ENCODE data around the gene VSTM4.
A peak's percentile ranks its signal among the peaks of the same experiment; 100 is the strongest.

VSTM4 gene

GRCh38 chr10:48985621-48986158 lies 129.6 kb downstream of the VSTM4 start:
- H3K4me3 ChIP-seq (ENCODE audit: low read depth, low read length), result no peak overlapping the region
- no peak for TF ChIP-seq CTCF (IDR thresholded peaks at IDR 0.05; ENCODE audit: control insufficient read depth, extremely low read depth, insufficient read depth)
- no peak for DNase-seq (ENCODE audit: low read depth)

GRCh38 chr10:48983648-48984351 lies 131.5 kb downstream of the VSTM4 start:
- no peak for TF ChIP-seq CTCF (IDR thresholded peaks at IDR 0.05; ENCODE audit: control insufficient read depth, extremely low read depth, insufficient read depth)
- no peak overlapping the region for H3K4me3 ChIP-seq (ENCODE audit: low read depth, low read length)
- no peak for DNase-seq (ENCODE audit: low read depth)

- no peak for DNase-seq (ENCODE audit: low read depth)
- H3K4me3 ChIP-seq (ENCODE audit: low read depth, low read length), result no peak overlapping the region
- TF ChIP-seq CTCF (IDR thresholded peaks at IDR 0.05; ENCODE audit: control insufficient read depth, extremely low read depth, insufficient read depth), result no peak
These were observed 132.7 kb downstream of the VSTM4 start for GRCh38 chr10:48982584-48982983.

GRCh38 chr10:48981310-48981907 lies 133.9 kb downstream of the VSTM4 start:
- peak; percentile 10 for DNase-seq (ENCODE audit: low read depth)
- peak; percentile 93 for TF ChIP-seq CTCF (IDR thresholded peaks at IDR 0.05; ENCODE audit: control insufficient read depth, extremely low read depth, insufficient read depth)
- H3K4me3 ChIP-seq (ENCODE audit: low read depth, low read length), result no peak overlapping the region

- no peak for DNase-seq (ENCODE audit: low read depth)
- H3K4me3 ChIP-seq (ENCODE audit: low read depth, low read length), result no peak overlapping the region
- TF ChIP-seq CTCF (IDR thresholded peaks at IDR 0.05; ENCODE audit: control insufficient read depth, extremely low read depth, insufficient read depth), result no peak
These were observed 137.0 kb downstream of the VSTM4 start for GRCh38 chr10:48978318-48978717.

- peak; percentile 79 for TF ChIP-seq CTCF (IDR thresholded peaks at IDR 0.05; ENCODE audit: control insufficient read depth, extremely low read depth, insufficient read depth)
- DNase-seq (ENCODE audit: low read depth), result peak; percentile 25
These were observed 139.1 kb downstream of the VSTM4 start for GRCh38 chr10:48976196-48976595.

More at GRCh38 chr10:48976196-48976595, 139.1 kb downstream of the VSTM4 start:
- H3K4me3 ChIP-seq (ENCODE audit: low read depth, low read length), result no peak overlapping the region

All from LNCaP clone FGC (cell line).